H1 (cell line): ENCODE results near the gene LRP8. TPM values are rescaled to one million over a fixed set of nuclear protein-coding genes. Genes with fewer than 3 reads are reported as not detected.
A peak's percentile ranks its signal among the peaks of the same experiment; 100 is the strongest.

Source experiments
- ATF2 ChIP-seq: IDR thresholded peaks from 2 replicates; pipeline ENCODE4 v1.6.1; 2012; ENCODE audit warnings: low read length, inconsistent platforms
- CTCF ChIP-seq, 3 experiments: IDR thresholded peaks; 1 replicate in 2 of 3; 2 replicates in 1 of 3; pipeline versions ENCODE4 v1.5.1 to v1.6.1; 2011; ENCODE audit warnings: low read length in 3 of 3, mild to moderate bottlenecking in 3 of 3, inconsistent platforms in 2 of 3, low read depth in 1 of 3, moderate library complexity in 1 of 3; ENCODE audit not compliant: insufficient read depth in 1 of 3; ENCODE audit errors: control extremely low read depth in 1 of 3
- RAD21 ChIP-seq, 2 experiments: IDR thresholded peaks in 1 of 2; conservative IDR thresholded peaks in 1 of 2; 2 replicates each; pipeline ENCODE4 v1.6.1; 2011; ENCODE audit warnings: low read depth in 2 of 2, low read length in 2 of 2, improper control_type of control experiment in 1 of 2, inconsistent platforms in 1 of 2, mild to moderate bottlenecking in 1 of 2, moderate library complexity in 1 of 2
- SRF ChIP-seq: IDR thresholded peaks from 2 replicates; pipeline ENCODE4 v1.6.1; 2011; ENCODE audit warnings: mild to moderate bottlenecking, low read depth, low read length, moderate library complexity
- polyA plus RNA-seq, 7 experiments: library from polyadenylated mRNA; depleted of rRNA in 3 of 7; stranded (reverse) in 5 of 7; unstranded in 2 of 7; fragments of >200 nt in 5 of 7; fragments of 200-250 nt in 2 of 7; gene quantifications; 1 replicate in 5 of 7; 2 replicates in 1 of 7; 4 replicates in 1 of 7; pipeline versions ENCODE4 v1.2.1 to v1.2.3, GENCODE V29; 2011 to 2013; ENCODE audit warnings: missing spikeins in 2 of 7, mixed read lengths in 2 of 7
- total RNA-seq: library from RNA; stranded (reverse); fragmentation: NEBNext Ultra II Directional; extraction: Animal tissue kit (Norgen Biotek cat#: 25700); gene quantifications from 2 replicates; pipeline ENCODE4 v1.2.1, GENCODE V29; 2021

Gene LRP8
- total and polyA plus RNA-seq, 2 of the 8 experiments (the other 6 are each of a cell fraction or from before 2014, with no cell fraction given) = 63.2 to 66.4 TPM

- TF ChIP-seq ATF2 = no peak
- peak; percentile 24 to 38; a peak in 2 of 4 replicates for TF ChIP-seq RAD21 (IDR thresholded peaks at IDR 0.05 in 1 of 2, conservative IDR thresholded peaks at IDR 0.05 in 1 of 2; ENCODE audit: low read depth in 2 of 2, low read length in 2 of 2)
- no peak for TF ChIP-seq SRF
- TF ChIP-seq CTCF (IDR thresholded peaks at IDR 0.05; ENCODE audit: control extremely low read depth in 1 of 3, insufficient read depth in 1 of 3, low read depth in 1 of 3, low read length in 3 of 3) = peak in 2 of 3 experiments; percentile 41 to 50; a peak in 3 of 4 replicates
These were observed 950 bp upstream of the LRP8 start (continued) for GRCh38 chr1:53328541-53329499.
